Caco-2 (cell line): ENCODE results near the gene SPATA6. TPM values are rescaled to one million over a fixed set of nuclear protein-coding genes. Genes with fewer than 3 reads are reported as not detected.

ENCODE experiments used
- BruUV-seq: library from RNA; stranded (reverse); fragments of 400-500 nt; replicated peaks from 2 replicates; lab custom pipeline; 2021; lab: Mats Ljungman, UMichigan
- CTCF ChIA-PET: fragments of 300-600 bp; sonication (Branson Sonifier 250); formaldehyde crosslinking; loops from one replicate; lab custom pipeline; 2022; ENCODE audit warnings: antibody characterized with exemption; lab: Charles Lee
- POLR2A ChIA-PET: fragments of 300-600 bp; sonication (Branson Sonifier 250); formaldehyde crosslinking; loops from one replicate; lab custom pipeline; 2022; ENCODE audit warnings: antibody characterized with exemption; lab: Charles Lee
- DNase-seq, 2 experiments: peaks; one replicate each; pipeline versions ENCODE4 v3.0.0 to v3.0.0-alpha.2; 2020 to 2022
- H3K27me3 ChIP-seq: replicated peaks from 2 replicates; pipeline ENCODE4 v1.6.0; 2011; ENCODE audit warnings: low read length; ENCODE audit not compliant: control insufficient read depth, insufficient read depth
- H3K36me3 ChIP-seq: 2 replicates; pipeline ENCODE4 v1.5.1; 2011; ENCODE audit warnings: low read length; ENCODE audit not compliant: control insufficient read depth, insufficient read depth
- H3K4me1 ChIP-seq: fragments of 250-450 bp; sonication (Bioruptor Pico); 2 replicates; pipeline ENCODE4 v1.5.1; 2020; ENCODE audit warnings: mild to moderate bottlenecking
- H3K4me3 ChIP-seq: 2 replicates; pipeline ENCODE4 v1.5.1; 2011; ENCODE audit warnings: low read depth, mild to moderate bottlenecking, control low read depth, low read length
- H3K9me3 ChIP-seq: fragments of 250-450 bp; sonication (Bioruptor Pico); 2 replicates; pipeline ENCODE4 v1.5.1; 2020; ENCODE audit warnings: mild to moderate bottlenecking, moderate library complexity
- H3K27ac Mint-ChIP-seq: one replicate; pipeline ENCODE4 v1.8.0; 2022; ENCODE audit warnings: mixed read lengths; ENCODE audit not compliant: unreplicated experiment
- H3K27me3 Mint-ChIP-seq: one replicate; pipeline ENCODE4 v1.8.0; 2022; ENCODE audit warnings: mixed read lengths; ENCODE audit not compliant: insufficient read depth, unreplicated experiment
- H3K36me3 Mint-ChIP-seq: one replicate; pipeline ENCODE4 v1.8.0; 2022; ENCODE audit warnings: mild to moderate bottlenecking, mixed read lengths; ENCODE audit not compliant: insufficient read depth, unreplicated experiment
- H3K4me1 Mint-ChIP-seq: one replicate; pipeline ENCODE4 v1.8.0; 2022; ENCODE audit warnings: low read depth, mixed read lengths; ENCODE audit not compliant: unreplicated experiment
- H3K4me3 Mint-ChIP-seq: one replicate; pipeline ENCODE4 v1.8.0; 2022; ENCODE audit warnings: mild to moderate bottlenecking, moderate library complexity, mixed read lengths; ENCODE audit not compliant: unreplicated experiment
- H3K9me3 Mint-ChIP-seq: one replicate; pipeline ENCODE4 v1.8.0; 2022; ENCODE audit warnings: mixed read lengths; ENCODE audit not compliant: unreplicated experiment
- CTCF ChIP-seq, 2 experiments: fragments of 200-600 bp in 1 of 2; IDR thresholded peaks; 1 replicate in 1 of 2; 2 replicates in 1 of 2; pipeline versions ENCODE4 v1.5.1 to v1.8.0; 2011 to 2022; ENCODE audit warnings: antibody characterized with exemption in 1 of 2, control low read depth in 1 of 2, inconsistent platforms in 1 of 2, low read depth in 1 of 2, low read length in 1 of 2, mild to moderate bottlenecking in 1 of 2, moderate library complexity in 1 of 2; ENCODE audit not compliant: insufficient read depth in 1 of 2, severe bottlenecking in 1 of 2, unreplicated experiment in 1 of 2
- intact Hi-C: fragments of 100-400 bp; cut with micrococcal nuclease; formaldehyde crosslinking; loops from one replicate; pipeline ENCODE4 v1.10.0; 2022; ENCODE audit not compliant: unreplicated experiment
- total RNA-seq: library from RNA; stranded (reverse); gene quantifications from 2 replicates; pipeline ENCODE4 v1.2.3, GENCODE V29; 2022

SPATA6 gene
- total RNA-seq, 1 experiment from 2014 or later, result 1.8 TPM

- Mint-ChIP-seq H3K27me3 (no peaks in the 10 kb centered on the region), H3K4me1 (no peaks in the 10 kb centered on the region), H3K9me3 (no peaks in the 10 kb centered on the region), H3K27ac (no peak overlapping the region), H3K4me3 (no peak overlapping the region), H3K36me3 (no peaks in the 10 kb centered on the region)
- Histone ChIP-seq H3K36me3 (no peaks in the 10 kb centered on the region), H3K27me3 (no peaks in the 10 kb centered on the region), H3K4me3 (no peak overlapping the region), H3K9me3 (no peaks in the 10 kb centered on the region), H3K4me1 (no peaks in the 10 kb centered on the region)
- POLR2A ChIA-PET, result no interaction called here
- no TSS peak for BruUV-seq
- DNase-seq, result no peak
- CTCF ChIA-PET, result no interaction called here
- no peak for TF ChIP-seq CTCF (IDR thresholded peaks at IDR 0.05; ENCODE audit: insufficient read depth in 1 of 2, low read depth in 1 of 2, low read length in 1 of 2, severe bottlenecking in 1 of 2, unreplicated experiment in 1 of 2)
- intact Hi-C loops, result no loop called here
Measured at GRCh38 chr1:48500541-48501450, 28.8 kb upstream of the SPATA6 start.

GRCh38 chr1:48499211-48499735 is 27.3 kb upstream of the SPATA6 start:
- Histone ChIP-seq H3K4me3 (no peak overlapping the region), H3K27me3 (no peaks in the 10 kb centered on the region), H3K4me1 (peaks cover 4% of the 10 kb centered on the region), H3K36me3 (no peaks in the 10 kb centered on the region), H3K9me3 (no peaks in the 10 kb centered on the region)
- peaks cover 3% of the 10 kb centered on the region for H3K4me1 Mint-ChIP-seq
- TF ChIP-seq CTCF (IDR thresholded peaks at IDR 0.05; ENCODE audit: insufficient read depth in 1 of 2, low read depth in 1 of 2, low read length in 1 of 2, severe bottlenecking in 1 of 2, unreplicated experiment in 1 of 2), result no peak
- no peak overlapping the region for H3K4me3 Mint-ChIP-seq
- intact Hi-C loops, result loop anchor here (10.0 kb wide), 2 partner anchors 234 to 394 kb away; no protein-coding TSS in a partner anchor
- H3K27me3 Mint-ChIP-seq, result no peaks in the 10 kb centered on the region
- no peaks in the 10 kb centered on the region for H3K36me3 Mint-ChIP-seq
- no peaks in the 10 kb centered on the region for H3K9me3 Mint-ChIP-seq
- BruUV-seq, result no TSS peak
- H3K27ac Mint-ChIP-seq, result no peak overlapping the region
- ChIA-PET CTCF (interaction anchor here (0.9 kb wide), 1 partner anchor 31 kb away, joined by 3 read pairs; no protein-coding TSS in a partner anchor), POLR2A (no interaction called here)
- no peak for DNase-seq

- peaks cover 8% of the 10 kb centered on the region for H3K4me1 ChIP-seq
- intact Hi-C loops, result loop anchor here (1.0 to 10.0 kb wide), 4 partner anchors 32 to 393 kb away; no protein-coding TSS in a partner anchor
- CTCF ChIA-PET, result interaction anchor here (0.5 to 1.4 kb wide), 8 partner anchors 13 to 1084 kb away, joined by 3 to 9 read pairs (median 3); partner anchors contain the start of gene SPATA6
- POLR2A ChIA-PET, result no interaction called here
- H3K27me3 Mint-ChIP-seq, result no peaks in the 10 kb centered on the region
- H3K4me3 ChIP-seq, result no peak overlapping the region
- H3K36me3 Mint-ChIP-seq, result no peaks in the 10 kb centered on the region
- peaks cover 11% of the 10 kb centered on the region for H3K4me1 Mint-ChIP-seq
- no peaks in the 10 kb centered on the region for H3K9me3 ChIP-seq
- DNase-seq, result peak; percentile 66 to 76
- H3K27ac Mint-ChIP-seq, result no peak overlapping the region
- no peak overlapping the region for H3K4me3 Mint-ChIP-seq
- H3K36me3 ChIP-seq, result no peaks in the 10 kb centered on the region
- no TSS peak for BruUV-seq
- TF ChIP-seq CTCF (IDR thresholded peaks at IDR 0.05; ENCODE audit: insufficient read depth in 1 of 2, low read depth in 1 of 2, low read length in 1 of 2, severe bottlenecking in 1 of 2, unreplicated experiment in 1 of 2), result peak; percentile 83 to 92
- no peaks in the 10 kb centered on the region for H3K9me3 Mint-ChIP-seq
- H3K27me3 ChIP-seq, result no peaks in the 10 kb centered on the region
Measured at GRCh38 chr1:48498096-48498791, 26.2 kb upstream of the SPATA6 start.
